ENCODE data around the gene ANGPTL8. TPM values are rescaled to one million over a fixed set of nuclear protein-coding genes. Genes with fewer than 3 reads are reported as not detected.

The ANGPTL8 gene
- total and polyA plus RNA-seq, 9 of the 15 experiments (the other 6 are each of a cell fraction or from before 2014, with no cell fraction given) = not detected

- peaks cover 3 to 18% of the 10 kb centered on the region in 2 experiments; a peak in 3 of 5 replicates for H3K4me1 ChIP-seq (replicated peaks in 1 of 2; ENCODE audit: control insufficient read depth in 2 of 2, insufficient read depth in 2 of 2, low read length in 2 of 2)
- 0 out of 3 replicates have a peak, but pooled peaks cover 3% of the 10 kb centered on the region for H3K36me3 ChIP-seq (ENCODE audit: control insufficient read depth, insufficient read depth, low read length)
- BruUV-seq (replicated peaks) = no TSS peak
- DNase-seq (ENCODE audit: extremely low read depth in 1 of 4, low spot score in 3 of 4) = no peak
- H3K27me3 ChIP-seq (ENCODE audit: control insufficient read depth in 2 of 2, insufficient read depth in 2 of 2, low read length in 2 of 2) = no peaks in the 10 kb centered on the region
- no peaks in the 10 kb centered on the region for H3K9me3 ChIP-seq (replicated peaks; ENCODE audit: control insufficient read depth, insufficient read depth, low read depth, low read length)
- POLR2A ChIA-PET = no interaction called here
- H3K79me2 ChIP-seq (ENCODE audit: control insufficient read depth, insufficient read depth, low read length) = no peaks in the 10 kb centered on the region
- no peak for ATAC-seq
- no peak overlapping the region for H3K27ac ChIP-seq (ENCODE audit: extremely low read depth, low read depth, low read length)
- no peak for FAIRE-seq
- no peak overlapping the region for H3K9ac ChIP-seq (ENCODE audit: insufficient read depth in 1 of 2, low read depth in 2 of 2, low read length in 2 of 2)
- in situ Hi-C loops (cut with MboI) = no loop called here
- no peak for TF ChIP-seq SMAD2 (IDR thresholded peaks at IDR 0.05; ENCODE audit: low read depth, low read length)
- TF ChIP-seq KDM1A (IDR thresholded peaks at IDR 0.05) = peak in 1 of 2 experiments; percentile 86; a peak in 2 of 4 replicates
- no peak for TF ChIP-seq RBFOX2 (IDR thresholded peaks at IDR 0.05; ENCODE audit: low read depth, low read length)
- no peak overlapping the region for H3K4me2 ChIP-seq (ENCODE audit: insufficient read depth, low read length)
- H3K9me1 ChIP-seq (ENCODE audit: control insufficient read depth, insufficient read depth, low read length) = no peaks in the 10 kb centered on the region
- intact Hi-C loops (cut with micrococcal nuclease) = no loop called here
- H4K20me1 ChIP-seq (replicated peaks; ENCODE audit: control insufficient read depth, insufficient read depth, low read length) = no peaks in the 10 kb centered on the region
- H3K4me3 ChIP-seq = no peak overlapping the region
- WGBS (ENCODE audit: insufficient coverage, low coverage, missing lambda C conversion rate) = 81% methylated on average over 4 of the region's 4 CpGs
- CTCF ChIA-PET (ENCODE audit: low intra/inter-chr PET ratio) = no interaction called here
- H2AFZ ChIP-seq (ENCODE audit: low read depth, low read length) = no peak overlapping the region
Measured at GRCh38 chr19:11232555-11232954, 6.9 kb upstream of the ANGPTL8 start.

- BruUV-seq (replicated peaks) = no TSS peak
- H4K20me1 ChIP-seq (replicated peaks; ENCODE audit: control insufficient read depth, insufficient read depth, low read length) = no peaks in the 10 kb centered on the region
- ATAC-seq (no peak), DNase-seq (ENCODE audit: extremely low read depth in 1 of 4, low spot score in 3 of 4) (no peak), FAIRE-seq (no peak)
- CTCF ChIA-PET (ENCODE audit: low intra/inter-chr PET ratio) = no interaction called here
- H3K9ac ChIP-seq (ENCODE audit: insufficient read depth in 1 of 2, low read depth in 2 of 2, low read length in 2 of 2) = no peak overlapping the region
- peaks cover 0 to 17% of the 10 kb centered on the region in 2 experiments; a peak in 1 of 5 replicates for H3K4me1 ChIP-seq (replicated peaks in 1 of 2; ENCODE audit: control insufficient read depth in 2 of 2, insufficient read depth in 2 of 2, low read length in 2 of 2)
- 62% methylated on average over 15 of the region's 15 CpGs for WGBS (ENCODE audit: insufficient coverage, low coverage, missing lambda C conversion rate)
- H3K36me3 ChIP-seq (ENCODE audit: control insufficient read depth, insufficient read depth, low read length) = 0 out of 3 replicates have a peak, but pooled peaks cover 3% of the 10 kb centered on the region
- H3K9me1 ChIP-seq (ENCODE audit: control insufficient read depth, insufficient read depth, low read length) = no peaks in the 10 kb centered on the region
- no peak overlapping the region for H3K4me3 ChIP-seq
- intact Hi-C loops (cut with micrococcal nuclease) (no loop called here), in situ Hi-C loops (cut with MboI) (no loop called here)
- POLR2A ChIA-PET = no interaction called here
- no peak overlapping the region for H2AFZ ChIP-seq (ENCODE audit: low read depth, low read length)
- no peaks in the 10 kb centered on the region for H3K27me3 ChIP-seq (ENCODE audit: control insufficient read depth in 2 of 2, insufficient read depth in 2 of 2, low read length in 2 of 2)
- no peak overlapping the region for H3K4me2 ChIP-seq (ENCODE audit: insufficient read depth, low read length)
- no peak overlapping the region for H3K27ac ChIP-seq (ENCODE audit: extremely low read depth, low read depth, low read length)
- H3K79me2 ChIP-seq (ENCODE audit: control insufficient read depth, insufficient read depth, low read length) = no peaks in the 10 kb centered on the region
- H3K9me3 ChIP-seq (replicated peaks; ENCODE audit: control insufficient read depth, insufficient read depth, low read depth, low read length) = no peaks in the 10 kb centered on the region
- TF ChIP-seq ZFP30 (CRISPR knock-in tag; IDR thresholded peaks at IDR 0.05; ENCODE audit: borderline replicate concordance) (no peak), ZNF3 (CRISPR knock-in tag; IDR thresholded peaks at IDR 0.05) (no peak), DPF2 (IDR thresholded peaks at IDR 0.05) (no peak), ZSCAN29 (IDR thresholded peaks at IDR 0.05) (no peak), ZNF282 (CRISPR knock-in tag; IDR thresholded peaks at IDR 0.05) (no peak), ZNF583 (CRISPR knock-in tag; IDR thresholded peaks at IDR 0.05) (no peak), MEIS2 (IDR thresholded peaks at IDR 0.05; ENCODE audit: partially characterized antibody) (no peak), TEAD4 (IDR thresholded peaks at IDR 0.05; ENCODE audit: low read length) (no peak), TEAD4 (CRISPR knock-in tag; IDR thresholded peaks at IDR 0.05; ENCODE audit: borderline replicate concordance) (no peak)
- TF ChIP-seq, protein P1, sequence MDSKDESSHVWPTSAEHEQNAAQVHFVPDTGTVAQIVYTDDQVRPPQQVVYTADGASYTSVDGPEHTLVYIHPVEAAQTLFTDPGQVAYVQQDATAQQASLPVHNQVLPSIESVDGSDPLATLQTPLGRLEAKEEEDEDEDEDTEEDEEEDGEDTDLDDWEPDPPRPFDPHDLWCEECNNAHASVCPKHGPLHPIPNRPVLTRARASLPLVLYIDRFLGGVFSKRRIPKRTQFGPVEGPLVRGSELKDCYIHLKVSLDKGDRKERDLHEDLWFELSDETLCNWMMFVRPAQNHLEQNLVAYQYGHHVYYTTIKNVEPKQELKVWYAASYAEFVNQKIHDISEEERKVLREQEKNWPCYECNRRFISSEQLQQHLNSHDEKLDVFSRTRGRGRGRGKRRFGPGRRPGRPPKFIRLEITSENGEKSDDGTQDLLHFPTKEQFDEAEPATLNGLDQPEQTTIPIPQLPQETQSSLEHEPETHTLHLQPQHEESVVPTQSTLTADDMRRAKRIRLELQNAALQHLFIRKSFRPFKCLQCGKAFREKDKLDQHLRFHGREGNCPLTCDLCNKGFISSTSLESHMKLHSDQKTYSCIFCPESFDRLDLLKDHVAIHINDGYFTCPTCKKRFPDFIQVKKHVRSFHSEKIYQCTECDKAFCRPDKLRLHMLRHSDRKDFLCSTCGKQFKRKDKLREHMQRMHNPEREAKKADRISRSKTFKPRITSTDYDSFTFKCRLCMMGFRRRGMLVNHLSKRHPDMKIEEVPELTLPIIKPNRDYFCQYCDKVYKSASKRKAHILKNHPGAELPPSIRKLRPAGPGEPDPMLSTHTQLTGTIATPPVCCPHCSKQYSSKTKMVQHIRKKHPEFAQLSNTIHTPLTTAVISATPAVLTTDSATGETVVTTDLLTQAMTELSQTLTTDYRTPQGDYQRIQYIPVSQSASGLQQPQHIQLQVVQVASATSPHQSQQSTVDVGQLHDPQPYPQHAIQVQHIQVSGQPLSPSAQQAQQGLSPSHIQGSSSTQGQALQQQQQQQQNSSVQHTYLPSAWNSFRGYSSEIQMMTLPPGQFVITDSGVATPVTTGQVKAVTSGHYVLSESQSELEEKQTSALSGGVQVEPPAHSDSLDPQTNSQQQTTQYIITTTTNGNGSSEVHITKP (IDR thresholded peaks at IDR 0.05; ENCODE audit: partially characterized antibody) = no peak
- TF ChIP-seq, protein P2, sequence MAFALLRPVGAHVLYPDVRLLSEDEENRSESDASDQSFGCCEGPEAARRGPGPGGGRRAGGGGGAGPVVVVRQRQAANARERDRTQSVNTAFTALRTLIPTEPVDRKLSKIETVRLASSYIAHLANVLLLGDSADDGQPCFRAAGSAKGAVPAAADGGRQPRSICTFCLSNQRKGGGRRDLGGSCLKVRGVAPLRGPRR (CRISPR knock-in tag; IDR thresholded peaks at IDR 0.05) = no peak
Measured at GRCh38 chr19:11233073-11233472, 6.3 kb upstream of the ANGPTL8 start.

Data from K562 (cell line).